GM21515 (cell line): ENCODE data around the gene MVB12A.

Experiments
- ATAC-seq: cut with Tn5 transposase; IDR thresholded peaks from one replicate; pipeline ENCODE4 v1.9.1; 2021; ENCODE audit not compliant: unreplicated experiment

MVB12A gene

GRCh38 chr19:17404621-17405249, 15.1 kb upstream of the MVB12A start:
- ATAC-seq: no peak

GRCh38 chr19:17405250-17406045, 14.4 kb upstream of the MVB12A start, which contains the start of gene BST2:
TSS of gene BST2 (minus strand) at chr19:17405630. CDS start at chr19:17405575, 55 bp downstream.
- ATAC-seq: peak; percentile 69

- no peak for ATAC-seq
These were observed 13.6 kb upstream of the MVB12A start for GRCh38 chr19:17406046-17406886.

- no peak for ATAC-seq
These were observed 13.0 kb upstream of the MVB12A start for GRCh38 chr19:17406887-17407196.

GRCh38 chr19:17409990-17410389, 9.9 kb upstream of the MVB12A start:
- ATAC-seq: no peak

- no peak for ATAC-seq
These were observed 8.0 kb upstream of the MVB12A start for GRCh38 chr19:17411801-17412200.

GRCh38 chr19:17414097-17414496, 5.8 kb upstream of the MVB12A start:
- no peak for ATAC-seq

- ATAC-seq: no peak
These were observed 4.7 kb upstream of the MVB12A start for GRCh38 chr19:17415121-17415520.

DNA sequence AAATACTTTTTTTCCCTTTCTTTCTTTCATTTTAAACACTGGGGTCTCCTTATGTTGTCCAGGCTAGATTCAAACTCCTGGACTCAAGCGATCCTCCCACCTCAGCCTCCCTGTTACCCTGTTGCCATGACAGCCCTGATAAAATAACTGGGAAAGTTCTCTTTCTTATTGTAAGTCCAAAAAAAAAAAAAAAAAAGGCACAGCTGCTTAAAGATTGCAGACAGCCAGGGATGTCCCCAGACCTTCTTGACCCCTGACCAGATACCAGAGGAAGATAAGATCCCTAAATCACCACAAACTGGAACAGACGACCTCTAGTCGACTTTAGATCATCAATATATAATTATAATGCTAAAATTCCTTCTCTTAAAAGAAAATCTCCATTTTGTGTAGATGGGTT, 1.1 kb upstream of the MVB12A start:
- ATAC-seq: no peak

DNA sequence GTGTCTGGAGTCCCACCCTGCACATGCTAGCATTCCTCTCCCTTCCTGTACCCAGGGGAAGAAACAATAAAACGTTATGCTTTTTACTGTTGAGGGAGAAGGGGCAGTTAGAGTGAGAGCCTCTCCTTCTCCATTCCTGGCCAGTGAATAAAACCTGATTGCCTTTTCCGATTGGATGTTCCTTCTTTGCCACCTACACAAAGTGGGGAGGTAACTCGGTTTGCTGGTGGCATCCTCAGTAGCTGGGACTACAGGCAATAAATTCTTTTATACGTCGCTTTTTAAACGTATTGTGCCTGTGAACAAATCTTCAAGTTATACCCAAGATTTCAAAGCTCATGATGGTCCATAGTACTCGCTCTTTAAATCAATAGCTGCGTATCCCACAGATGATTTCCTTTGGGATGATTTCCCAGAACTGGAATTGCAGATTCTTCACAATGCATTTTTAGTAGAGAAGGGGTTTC, 660 bp upstream of the MVB12A start:
- ATAC-seq: no peak

DNA sequence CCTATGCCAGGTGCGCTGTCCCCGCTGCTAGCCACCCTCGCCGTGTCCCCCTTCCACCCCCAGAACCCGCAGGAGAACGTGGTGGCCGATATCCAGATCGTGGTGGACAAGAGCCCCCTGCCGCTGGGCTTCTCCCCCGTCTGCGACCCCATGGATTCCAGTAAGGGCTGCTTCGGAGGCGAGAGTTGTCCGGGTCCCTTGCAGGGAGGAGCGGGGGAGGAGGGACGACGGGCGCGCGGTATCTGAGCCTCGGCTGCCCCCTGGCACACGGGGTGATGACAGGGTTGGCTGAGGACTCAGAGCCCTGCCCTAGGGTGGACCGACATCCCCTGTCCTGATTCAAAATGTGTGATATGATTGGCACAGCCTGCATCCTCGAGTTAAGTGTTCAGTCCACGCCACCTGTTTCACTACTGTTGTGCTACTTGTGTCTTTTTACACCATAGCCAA, 653 bp downstream of the MVB12A start:
- ATAC-seq: peak; percentile 23

- no peak for ATAC-seq
These were observed 2.1 kb downstream of the MVB12A start for GRCh38 chr19:17421942-17422341.

- ATAC-seq: no peak
These were observed 3.8 kb downstream of the MVB12A start for GRCh38 chr19:17423429-17424208.

GRCh38 chr19:17424743-17425365, 5.0 kb downstream of the MVB12A start:
- ATAC-seq: no peak

DNA sequence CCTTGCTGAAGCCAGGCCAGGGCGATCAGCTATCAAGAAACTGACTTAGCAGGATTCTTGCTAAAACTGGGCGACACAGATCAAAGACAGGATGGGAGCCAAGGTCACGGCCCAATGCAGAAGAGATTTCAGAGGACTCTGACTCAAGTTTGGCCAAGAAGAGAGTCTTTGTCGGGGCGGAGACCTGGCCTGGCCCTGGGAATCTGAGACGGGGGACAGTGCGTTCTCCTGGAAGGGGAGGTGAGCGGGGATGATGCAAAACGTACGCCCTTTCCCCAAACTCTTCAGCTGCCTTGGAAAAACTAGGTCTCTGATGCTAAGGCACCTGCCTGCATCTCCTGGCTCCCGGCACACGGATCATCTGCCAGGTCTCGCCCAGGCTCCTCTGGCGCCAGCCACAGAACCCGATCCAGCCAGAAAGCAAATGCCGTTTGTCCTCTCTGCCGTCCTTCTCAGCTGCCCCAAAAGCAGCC, 9.8 kb downstream of the MVB12A start:
- no peak for ATAC-seq

GRCh38 chr19:17431417-17431816, 11.6 kb downstream of the MVB12A start:
- ATAC-seq: no peak

GRCh38 chr19:17435218-17435617, 15.4 kb downstream of the MVB12A start:
- ATAC-seq: no peak

DNA sequence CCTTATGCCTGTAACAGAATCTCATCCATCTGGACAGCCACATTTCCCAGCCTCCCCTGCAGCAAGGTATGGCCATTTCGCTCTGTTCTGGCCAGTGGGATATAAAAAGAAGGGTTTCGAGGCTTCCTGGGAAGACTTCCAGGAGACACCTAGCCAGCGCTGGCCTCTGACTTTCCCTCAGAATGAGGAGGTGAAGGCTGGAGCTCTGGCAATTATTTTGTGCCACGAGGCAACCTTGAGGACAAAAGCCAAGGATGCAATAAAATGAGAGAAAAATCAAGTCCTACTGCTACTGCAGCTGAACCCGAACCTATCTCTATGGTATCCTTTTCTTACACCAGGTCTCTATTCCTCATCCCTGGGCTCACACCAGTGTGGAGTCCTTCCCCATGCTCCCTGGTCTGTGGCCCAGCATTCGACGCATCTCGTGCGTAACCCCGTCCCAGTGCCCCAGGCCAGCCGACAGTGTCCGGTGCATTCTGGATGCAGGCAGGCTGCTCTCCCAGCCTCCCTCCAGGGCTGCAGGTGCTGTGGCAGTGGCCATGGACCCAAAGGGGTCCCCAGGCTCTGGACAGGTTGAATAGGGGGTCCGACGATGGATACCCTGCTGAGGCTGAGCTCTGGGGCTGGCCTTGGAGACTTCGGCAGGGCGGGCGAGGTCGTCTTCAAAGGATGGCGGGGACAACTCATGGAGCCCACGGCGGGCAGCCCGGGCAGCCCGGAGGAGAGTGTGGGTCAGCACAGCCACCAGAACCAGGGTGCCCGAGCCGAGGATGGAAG, 16.4 kb downstream of the MVB12A start:
- no peak for ATAC-seq

DNA sequence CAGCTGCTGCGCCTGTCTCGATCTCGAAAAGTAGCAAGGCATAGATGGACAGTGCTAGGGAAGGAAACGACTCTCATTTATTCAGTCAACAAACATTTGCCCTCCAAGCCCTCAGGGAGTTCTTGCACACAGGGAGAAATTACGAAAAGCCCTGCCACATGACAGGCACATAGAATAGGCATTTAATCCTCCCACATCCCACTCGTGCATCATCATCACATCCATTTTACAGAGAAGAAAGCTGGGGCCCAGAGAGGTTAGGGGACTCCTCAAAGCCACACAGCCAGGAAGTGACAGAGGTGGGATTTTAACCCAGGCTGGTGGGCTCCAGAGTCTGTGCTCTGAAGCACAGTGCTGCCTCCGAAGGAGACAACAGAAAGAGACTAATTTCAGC, 17.0 kb downstream of the MVB12A start:
- ATAC-seq: no peak
